DLD1 (cell line): ENCODE results near the gene ZNF740.
"Not testable (repeated sequence)": the region's sequence is repeated elsewhere in the genome, so short reads cannot be mapped to it uniquely, and the experiment has no call there.

ENCODE experiments used
- in situ Hi-C: cut with HindIII; loops from 2 replicates; pipeline ENCODE4 v1.10.0; 2017; ENCODE audit warnings: low sequenced_read_pairs

Gene ZNF740

GRCh38 chr12:53193985-53194716, 13.6 kb downstream of the ZNF740 start:
- in situ Hi-C loops, result no loop called here

- in situ Hi-C loops, result no loop called here
Observed at GRCh38 chr12:53194973-53195372, 14.5 kb downstream of the ZNF740 start.

GRCh38 chr12:53195516-53196420, 15.2 kb downstream of the ZNF740 start:
- in situ Hi-C loops, result no loop called here

- in situ Hi-C loops, result no loop called here
Observed at GRCh38 chr12:53196486-53196885, 16.0 kb downstream of the ZNF740 start.

GRCh38 chr12:53197011-53197640, 16.6 kb downstream of the ZNF740 start:
- in situ Hi-C loops, result no loop called here

- in situ Hi-C loops, result no loop called here
Observed at GRCh38 chr12:53198486-53199110, 18.1 kb downstream of the ZNF740 start.

- in situ Hi-C loops, result no loop called here
Observed at GRCh38 chr12:53199700-53200099, 19.2 kb downstream of the ZNF740 start.

- in situ Hi-C loops, result no loop called here
Observed at GRCh38 chr12:53200107-53200457, 19.6 kb downstream of the ZNF740 start.

GRCh38 chr12:53200458-53201176, 20.1 kb downstream of the ZNF740 start:
- in situ Hi-C loops, result no loop called here

GRCh38 chr12:53201177-53201541, 20.6 kb downstream of the ZNF740 start:
- in situ Hi-C loops, result no loop called here

- in situ Hi-C loops, result no loop called here
Observed at GRCh38 chr12:53201639-53202038, 21.1 kb downstream of the ZNF740 start.

GRCh38 chr12:53202316-53202715, 21.8 kb downstream of the ZNF740 start:
- in situ Hi-C loops, result not testable (repeated sequence)

GRCh38 chr12:53204351-53204750, 23.8 kb downstream of the ZNF740 start:
- in situ Hi-C loops, result no loop called here

GRCh38 chr12:53205747-53206419, 25.4 kb downstream of the ZNF740 start:
- in situ Hi-C loops, result no loop called here

- in situ Hi-C loops, result no loop called here
Observed at GRCh38 chr12:53207042-53207441, 26.5 kb downstream of the ZNF740 start, which contains the start of gene ITGB7. Gene ITGB7, minus strand, starts transcription at chr12:53207251. Its CDS starts 6,808 bp downstream, at chr12:53200443.

GRCh38 chr12:53208435-53208834, 27.9 kb downstream of the ZNF740 start:
- in situ Hi-C loops, result no loop called here

GRCh38 chr12:53208877-53209463, 28.4 kb downstream of the ZNF740 start:
- in situ Hi-C loops, result no loop called here

GRCh38 chr12:53210843-53211242, 30.3 kb downstream of the ZNF740 start:
- in situ Hi-C loops, result no loop called here
